ENCODE data around the gene HCRTR1.
A peak's percentile ranks its signal among the peaks of the same experiment; 100 is the strongest.

HCRTR1 gene

GRCh38 chr1:31609514-31610118 lies 7.9 kb upstream of the HCRTR1 start:
- no peak for DNase-seq (ENCODE audit: low read depth)
- H3K4me3 ChIP-seq (ENCODE audit: low read length), result no peak overlapping the region
- no peak for TF ChIP-seq CTCF (conservative IDR thresholded peaks at IDR 0.05; ENCODE audit: low read length)

GRCh38 chr1:31614414-31615005 lies 3.0 kb upstream of the HCRTR1 start:
- no peak for DNase-seq (ENCODE audit: low read depth)
- H3K4me3 ChIP-seq (ENCODE audit: low read length), result no peak overlapping the region
- no peak for TF ChIP-seq CTCF (conservative IDR thresholded peaks at IDR 0.05; ENCODE audit: low read length)

GRCh38 chr1:31615414-31615813 lies 2.1 kb upstream of the HCRTR1 start:
- no peak for TF ChIP-seq CTCF (conservative IDR thresholded peaks at IDR 0.05; ENCODE audit: low read length)
- H3K4me3 ChIP-seq (ENCODE audit: low read length), result no peak overlapping the region

GRCh38 chr1:31615939-31616338 lies 1.6 kb upstream of the HCRTR1 start:
- TF ChIP-seq CTCF (conservative IDR thresholded peaks at IDR 0.05; ENCODE audit: low read length), result no peak
- DNase-seq (ENCODE audit: low read depth), result no peak
- H3K4me3 ChIP-seq (ENCODE audit: low read length), result no peak overlapping the region

More at GRCh38 chr1:31615414-31615813, 2.1 kb upstream of the HCRTR1 start:
- no peak for DNase-seq (ENCODE audit: low read depth)

GRCh38 chr1:31617916-31618746 lies 642 bp downstream of the HCRTR1 start:
- H3K4me3 ChIP-seq (ENCODE audit: low read length), result peak overlapping the region; percentile 55
- DNase-seq (ENCODE audit: low read depth), result no peak
- TF ChIP-seq CTCF (conservative IDR thresholded peaks at IDR 0.05; ENCODE audit: low read length), result peak; percentile 59

GRCh38 chr1:31618916-31619846 lies 1.7 kb downstream of the HCRTR1 start:
- no peak overlapping the region for H3K4me3 ChIP-seq (ENCODE audit: low read length)
- TF ChIP-seq CTCF (conservative IDR thresholded peaks at IDR 0.05; ENCODE audit: low read length), result no peak
- DNase-seq (ENCODE audit: low read depth), result no peak

Data from AG10803 (cell line).